ENCODE data around the gene GAS2L1.

DNA sequence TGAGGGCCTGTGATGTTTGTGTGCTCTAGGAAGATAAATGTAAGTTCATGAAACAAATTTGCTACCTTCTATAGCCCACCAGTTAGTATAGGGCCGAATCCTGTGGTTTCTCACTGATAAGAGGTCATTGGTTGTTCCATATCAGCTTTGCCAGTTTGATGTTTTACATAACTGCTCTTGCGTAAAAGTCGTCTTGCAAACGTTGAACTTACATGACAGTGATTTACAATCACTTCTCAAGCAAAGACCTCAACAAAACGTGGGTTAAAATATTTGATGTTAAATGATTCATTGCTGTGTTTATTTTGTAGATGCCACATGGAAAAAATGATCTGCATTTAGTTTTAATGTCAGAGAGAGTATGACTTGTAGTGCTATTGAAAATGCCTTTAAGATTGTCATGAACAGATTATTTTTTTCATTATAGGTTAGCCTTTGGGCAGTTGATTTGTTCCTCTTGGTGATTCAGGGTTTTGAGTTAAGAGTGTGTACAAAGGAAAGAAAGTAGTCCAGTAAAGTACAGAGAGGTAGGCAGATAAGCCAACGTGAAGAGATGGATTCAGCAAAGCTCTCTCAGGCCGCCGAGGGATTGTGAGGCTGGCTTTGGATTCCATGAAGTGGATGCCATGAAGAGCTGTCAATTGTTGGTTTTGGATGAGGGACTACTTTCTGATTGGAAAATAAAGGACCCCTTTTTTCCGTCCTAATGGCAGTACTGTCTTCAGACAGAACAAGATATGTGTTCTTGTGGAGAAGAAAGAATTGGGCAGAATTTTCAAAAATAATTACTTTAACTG is 35.8 kb upstream of the GAS2L1 start:
- TF ChIP-seq, protein P1, sequence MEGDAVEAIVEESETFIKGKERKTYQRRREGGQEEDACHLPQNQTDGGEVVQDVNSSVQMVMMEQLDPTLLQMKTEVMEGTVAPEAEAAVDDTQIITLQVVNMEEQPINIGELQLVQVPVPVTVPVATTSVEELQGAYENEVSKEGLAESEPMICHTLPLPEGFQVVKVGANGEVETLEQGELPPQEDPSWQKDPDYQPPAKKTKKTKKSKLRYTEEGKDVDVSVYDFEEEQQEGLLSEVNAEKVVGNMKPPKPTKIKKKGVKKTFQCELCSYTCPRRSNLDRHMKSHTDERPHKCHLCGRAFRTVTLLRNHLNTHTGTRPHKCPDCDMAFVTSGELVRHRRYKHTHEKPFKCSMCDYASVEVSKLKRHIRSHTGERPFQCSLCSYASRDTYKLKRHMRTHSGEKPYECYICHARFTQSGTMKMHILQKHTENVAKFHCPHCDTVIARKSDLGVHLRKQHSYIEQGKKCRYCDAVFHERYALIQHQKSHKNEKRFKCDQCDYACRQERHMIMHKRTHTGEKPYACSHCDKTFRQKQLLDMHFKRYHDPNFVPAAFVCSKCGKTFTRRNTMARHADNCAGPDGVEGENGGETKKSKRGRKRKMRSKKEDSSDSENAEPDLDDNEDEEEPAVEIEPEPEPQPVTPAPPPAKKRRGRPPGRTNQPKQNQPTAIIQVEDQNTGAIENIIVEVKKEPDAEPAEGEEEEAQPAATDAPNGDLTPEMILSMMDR (IDR thresholded peaks at IDR 0.05): no peak
- TF ChIP-seq POLR2A (IDR thresholded peaks at IDR 0.05) (no peak), POLR2AphosphoS5 (IDR thresholded peaks at IDR 0.05) (no peak)
